HepG2 (cell line): Measurements from ENCODE around the gene COMP. TPM values are rescaled to one million over a fixed set of nuclear protein-coding genes. Genes with fewer than 3 reads are reported as not detected.
A peak's percentile ranks its signal among the peaks of the same experiment; 100 is the strongest.

Experiments
- ATAC-seq: fragments of 200-7000 bp; cut with Tn5 transposase; 3 replicates; pipeline ENCODE4 v1.9.1; 2020; ENCODE audit warnings: mild to moderate bottlenecking, moderate library complexity
- BruUV-seq: library from RNA; stranded (reverse); fragments of 400-500 nt; replicated peaks from 2 replicates; lab custom pipeline; 2021; lab: Mats Ljungman, UMichigan
- CTCF ChIA-PET: fragments of 300-600 bp; formaldehyde crosslinking; extraction: SDS; loops from one replicate; lab custom pipeline; 2021; ENCODE audit warnings: low total read pairs, inconsistent platforms, low intra/inter-chr PET ratio; lab: Yijun Ruan, JAX
- POLR2A ChIA-PET: fragments of 350-600 bp; sonication (Branson Sonifier 250); formaldehyde crosslinking; loops from one replicate; lab custom pipeline; 2020; ENCODE audit warnings: antibody characterized with exemption, inconsistent platforms; lab: Yijun Ruan, JAX
- DNase-seq: peaks from one replicate; pipeline ENCODE4 v3.0.0-alpha.2; 2015; ENCODE audit warnings: low spot score
- FAIRE-seq: peaks from 3 replicates; lab custom pipeline; 2011; peaks lifted over from hg19 to GRCh38; lab: Jason Lieb, UNC
- H2AFZ ChIP-seq: one replicate; pipeline ENCODE4 v1.6.1; 2011; ENCODE audit warnings: low read length, inconsistent platforms
- H3K27ac ChIP-seq: fragments of 300-600 bp; 3 replicates; pipeline ENCODE4 v1.8.0; 2011; ENCODE audit warnings: mixed run types, mild to moderate bottlenecking, mixed read lengths, low read length, inconsistent platforms; ENCODE audit not compliant: insufficient read depth; ENCODE audit errors: extremely low read length
- H3K27me3 ChIP-seq, 2 experiments: fragments of 200-600 bp in 1 of 2; 2 replicates in 1 of 2; 3 replicates in 1 of 2; pipeline versions ENCODE4 v1.6.0 to v1.8.0; 2011; ENCODE audit warnings: low read length in 2 of 2, mild to moderate bottlenecking in 2 of 2, moderate library complexity in 2 of 2, inconsistent platforms in 1 of 2; ENCODE audit not compliant: insufficient read depth in 2 of 2, control insufficient read depth in 1 of 2
- H3K36me3 ChIP-seq, 2 experiments: fragments of 200-600 bp in 1 of 2; replicated peaks in 1 of 2; 2 replicates in 1 of 2; 3 replicates in 1 of 2; pipeline versions ENCODE4 v1.5.1 to v1.8.0; 2011; ENCODE audit warnings: low read length in 2 of 2, inconsistent platforms in 1 of 2; ENCODE audit not compliant: insufficient read depth in 2 of 2, control insufficient read depth in 1 of 2
- H3K4me1 ChIP-seq: 2 replicates; pipeline ENCODE4 v1.5.1; 2012; ENCODE audit warnings: low read length, inconsistent platforms; ENCODE audit not compliant: insufficient read depth
- H3K4me2 ChIP-seq: 2 replicates; pipeline ENCODE4 v1.6.0; 2011; ENCODE audit warnings: low read depth, low read length, inconsistent platforms
- H3K4me3 ChIP-seq, 3 experiments: fragments of 200-600 bp in 1 of 3; sonication (generic), shearing (Covaris generic) in 1 of 3; replicated peaks in 1 of 3; 2 replicates each; pipeline ENCODE4 v1.5.1; 2011 to 2016; ENCODE audit warnings: low read length in 3 of 3, inconsistent platforms in 2 of 3, low read depth in 2 of 3, mild to moderate bottlenecking in 2 of 3, control low read depth in 1 of 3, mixed read lengths in 1 of 3; ENCODE audit not compliant: insufficient read depth in 1 of 3
- H3K79me2 ChIP-seq: one replicate; pipeline ENCODE4 v1.6.1; 2011; ENCODE audit warnings: low read length, inconsistent platforms; ENCODE audit not compliant: insufficient read depth
- H3K9ac ChIP-seq: 2 replicates; pipeline ENCODE4 v1.6.0; 2011; ENCODE audit warnings: mild to moderate bottlenecking, low read depth, low read length, inconsistent platforms; ENCODE audit not compliant: insufficient read depth
- H3K9me3 ChIP-seq: 2 replicates; pipeline ENCODE4 v1.5.1; 2012; ENCODE audit warnings: mild to moderate bottlenecking, low read length
- H4K20me1 ChIP-seq: 2 replicates; pipeline ENCODE4 v1.6.0; 2011; ENCODE audit warnings: inconsistent platforms, mild to moderate bottlenecking, low read length, moderate library complexity; ENCODE audit not compliant: insufficient read depth
- IRF2 ChIP-seq: IDR thresholded peaks from 2 replicates; pipeline ENCODE4 v1.6.1; 2018; ENCODE audit warnings: missing genetic modification reagents, missing compliant biosample characterization
- JARID2 ChIP-seq: sonication (generic); formaldehyde crosslinking; IDR thresholded peaks from 2 replicates; pipeline ENCODE4 v1.8.1; 2023; ENCODE audit warnings: missing genetic modification reagents, inconsistent platforms; ENCODE audit not compliant: insufficient replicate concordance
- SATB2 ChIP-seq: sonication (generic); formaldehyde crosslinking; IDR thresholded peaks from 2 replicates; pipeline ENCODE4 v1.5.0; 2020; ENCODE audit warnings: missing genetic modification reagents
- SCMH1 ChIP-seq: sonication (generic); formaldehyde crosslinking; IDR thresholded peaks from 2 replicates; pipeline ENCODE4 v1.9.0; 2021; ENCODE audit warnings: missing genetic modification reagents, mild to moderate bottlenecking, borderline replicate concordance
- ZNF232 ChIP-seq: sonication (generic); formaldehyde crosslinking; IDR thresholded peaks from 2 replicates; pipeline ENCODE4 v1.4.0; 2020; ENCODE audit warnings: missing genetic modification reagents, borderline replicate concordance
- ZNF644 ChIP-seq: IDR thresholded peaks from 2 replicates; pipeline ENCODE4 v1.6.1; 2016; ENCODE audit warnings: low read depth
- ZNF674 ChIP-seq: sonication (generic); formaldehyde crosslinking; IDR thresholded peaks from 2 replicates; pipeline ENCODE4 v1.5.0; 2020; ENCODE audit warnings: low read depth, mild to moderate bottlenecking, missing genetic modification reagents
- ZNF776 ChIP-seq: sonication (generic); formaldehyde crosslinking; IDR thresholded peaks from 2 replicates; pipeline ENCODE4 v1.4.0; 2020; ENCODE audit warnings: mild to moderate bottlenecking, missing genetic modification reagents
- ZNF850 ChIP-seq: sonication (generic); formaldehyde crosslinking; conservative IDR thresholded peaks from 2 replicates; pipeline ENCODE4 v1.9.0; 2021; ENCODE audit warnings: mild to moderate bottlenecking, missing genetic modification reagents
- WGBS: methylation state at CpG from one replicate; pipeline ENCODE4 v1.1.6; 2017; ENCODE audit warnings: low lambda C conversion rate; 5-methylcytosine and 5-hydroxymethylcytosine counted together
- in situ Hi-C: cut with HindIII; loops from 2 replicates; pipeline ENCODE4 v1.10.0; 2017; ENCODE audit warnings: low pct_unique_long_range_greater_than_20kb; ENCODE audit not compliant: extremely low pct_ligation_motif_present
- intact Hi-C: fragments of 100-400 bp; cut with micrococcal nuclease; formaldehyde crosslinking; loops from one replicate; pipeline ENCODE4 v1.10.0; 2022; ENCODE audit not compliant: unreplicated experiment
- polyA plus RNA-seq, 8 experiments: library from polyadenylated mRNA; depleted of rRNA in 3 of 8; stranded (reverse) in 7 of 8; unstranded in 1 of 8; fragments of >200 nt; fragmentation: Illumina TruSeq in 4 of 8; extraction: Trizol in 4 of 8; gene quantifications; 2 replicates each; pipeline versions ENCODE4 v1.2.1 to v1.2.3, GENCODE V29; 2011 to 2016; ENCODE audit warnings: low read depth in 4 of 8, missing spikeins in 1 of 8, mixed read lengths in 1 of 8; ENCODE audit not compliant: insufficient read depth in 1 of 8
- total RNA-seq, 5 experiments: library from RNA; depleted of rRNA; stranded (reverse); fragments of >200 nt; fragmentation: Illumina TruSeq; extraction: Trizol; gene quantifications; 2 replicates each; pipeline ENCODE4 v1.2.3, GENCODE V29; 2016; ENCODE audit warnings: low read depth in 1 of 5
- TF ChIP-seq, protein P1 (sequence below): sonication (generic); formaldehyde crosslinking; IDR thresholded peaks from 2 replicates; pipeline ENCODE4 v1.4.0; 2020; ENCODE audit warnings: missing genetic modification reagents
- TF ChIP-seq, protein P2 (sequence below): sonication (generic); formaldehyde crosslinking; IDR thresholded peaks from 2 replicates; pipeline ENCODE4 v1.4.0; 2020; ENCODE audit warnings: missing genetic modification reagents, borderline replicate concordance

The COMP gene
- total and polyA plus RNA-seq, 2 of the 13 experiments (the other 11 are each of a cell fraction or from before 2014, with no cell fraction given): 0.04 to 0.13 TPM

GRCh38 chr19:18784786-18785120, 6.4 kb downstream of the COMP start:
- Histone ChIP-seq H3K9ac (no peak overlapping the region), H3K36me3 (no peaks in the 10 kb centered on the region), H3K27me3 (peaks cover 10 to 34% of the 10 kb centered on the region in 2 experiments), H3K4me1 (peaks cover 44% of the 10 kb centered on the region), H3K9me3 (no peaks in the 10 kb centered on the region), H3K27ac (no peak overlapping the region), H3K4me2 (peak overlapping the region; percentile 60), H3K4me3 (peak overlapping the region in 1 of 3 experiments; percentile 38; a peak in 1 of 6 replicates), H3K79me2 (no peaks in the 10 kb centered on the region), H4K20me1 (no peaks in the 10 kb centered on the region), H2AFZ (no peak overlapping the region)
- POLR2A ChIA-PET: no interaction called here
- intact Hi-C loops: no loop called here
- in situ Hi-C loops: loop anchor here (5.0 kb wide), 1 partner anchor 58 kb away; no protein-coding TSS in a partner anchor
- FAIRE-seq: no peak
- TF ChIP-seq JARID2 (CRISPR knock-in tag): no peak
- TF ChIP-seq ZNF776: 0 out of 2 replicates have a peak, but pooled peaks have one; percentile 18
- no peak for ATAC-seq
- DNase-seq: no peak
- BruUV-seq: no TSS peak
- CTCF ChIA-PET: no interaction called here
- 73% methylated on average over 14 of the region's 16 CpGs for WGBS

DNA sequence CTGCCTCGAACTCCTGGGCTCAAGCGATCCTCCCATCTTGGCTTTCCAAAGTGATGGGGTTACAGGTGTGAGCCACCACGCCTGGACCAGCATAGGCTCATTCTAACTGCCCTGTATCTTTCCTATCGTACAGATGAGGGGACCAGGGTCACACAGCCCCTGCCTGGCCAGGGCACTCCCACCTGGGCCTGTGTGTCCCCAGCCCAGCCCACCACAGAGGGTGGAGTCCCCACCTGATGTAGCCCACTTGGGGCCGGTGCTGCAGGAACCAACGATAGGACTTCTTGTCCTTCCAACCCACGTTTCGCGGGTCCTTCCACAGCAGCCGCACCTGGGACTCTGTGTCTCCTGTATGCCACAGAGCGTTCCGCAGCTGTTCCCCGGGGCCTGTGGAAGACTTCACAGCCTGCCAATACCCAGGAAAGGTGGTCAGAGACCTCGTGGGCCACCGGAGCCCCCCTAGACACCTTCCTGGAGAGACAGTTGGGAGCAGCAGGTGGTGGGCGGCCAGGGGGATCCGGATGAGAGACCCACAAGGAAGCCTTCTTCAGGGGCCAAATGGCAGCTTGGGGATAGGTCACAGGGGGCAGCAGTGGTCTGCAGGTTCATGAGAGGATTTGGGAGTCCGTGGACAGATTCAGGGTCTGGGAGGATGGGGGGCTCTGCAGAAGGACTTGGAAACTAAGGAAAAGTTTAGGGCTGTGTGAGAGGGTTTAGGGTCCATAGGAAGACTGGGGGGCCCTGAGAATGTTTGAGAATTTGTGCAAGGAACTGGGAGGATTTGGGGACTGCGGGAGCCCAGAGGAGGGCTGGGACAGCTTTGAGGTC, 6.9 kb downstream of the COMP start:
- no peak for DNase-seq
- POLR2A ChIA-PET: no interaction called here
- no peaks in the 10 kb centered on the region for H4K20me1 ChIP-seq
- no TSS peak for BruUV-seq
- H3K27me3 ChIP-seq: peaks cover 10 to 32% of the 10 kb centered on the region in 2 experiments
- no peak for FAIRE-seq
- intact Hi-C loops: no loop called here
- H3K9me3 ChIP-seq: no peaks in the 10 kb centered on the region
- H3K4me3 ChIP-seq: no peak overlapping the region
- H3K4me1 ChIP-seq: peaks cover 49% of the 10 kb centered on the region
- CTCF ChIA-PET: no interaction called here
- H3K27ac ChIP-seq: no peak overlapping the region
- TF ChIP-seq, protein P1, sequence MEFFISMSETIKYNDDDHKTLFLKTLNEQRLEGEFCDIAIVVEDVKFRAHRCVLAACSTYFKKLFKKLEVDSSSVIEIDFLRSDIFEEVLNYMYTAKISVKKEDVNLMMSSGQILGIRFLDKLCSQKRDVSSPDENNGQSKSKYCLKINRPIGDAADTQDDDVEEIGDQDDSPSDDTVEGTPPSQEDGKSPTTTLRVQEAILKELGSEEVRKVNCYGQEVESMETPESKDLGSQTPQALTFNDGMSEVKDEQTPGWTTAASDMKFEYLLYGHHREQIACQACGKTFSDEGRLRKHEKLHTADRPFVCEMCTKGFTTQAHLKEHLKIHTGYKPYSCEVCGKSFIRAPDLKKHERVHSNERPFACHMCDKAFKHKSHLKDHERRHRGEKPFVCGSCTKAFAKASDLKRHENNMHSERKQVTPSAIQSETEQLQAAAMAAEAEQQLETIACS: no peak
- TF ChIP-seq, protein P2, sequence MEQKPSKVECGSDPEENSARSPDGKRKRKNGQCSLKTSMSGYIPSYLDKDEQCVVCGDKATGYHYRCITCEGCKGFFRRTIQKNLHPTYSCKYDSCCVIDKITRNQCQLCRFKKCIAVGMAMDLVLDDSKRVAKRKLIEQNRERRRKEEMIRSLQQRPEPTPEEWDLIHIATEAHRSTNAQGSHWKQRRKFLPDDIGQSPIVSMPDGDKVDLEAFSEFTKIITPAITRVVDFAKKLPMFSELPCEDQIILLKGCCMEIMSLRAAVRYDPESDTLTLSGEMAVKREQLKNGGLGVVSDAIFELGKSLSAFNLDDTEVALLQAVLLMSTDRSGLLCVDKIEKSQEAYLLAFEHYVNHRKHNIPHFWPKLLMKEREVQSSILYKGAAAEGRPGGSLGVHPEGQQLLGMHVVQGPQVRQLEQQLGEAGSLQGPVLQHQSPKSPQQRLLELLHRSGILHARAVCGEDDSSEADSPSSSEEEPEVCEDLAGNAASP (CRISPR knock-in tag): no peak
- TF ChIP-seq ZNF644 (CRISPR knock-in tag): no peak
- TF ChIP-seq IRF2 (CRISPR knock-in tag): no peak
- TF ChIP-seq SCMH1 (CRISPR knock-in tag): no peak
- TF ChIP-seq SATB2 (CRISPR knock-in tag): no peak
- TF ChIP-seq ZNF850 (CRISPR knock-in tag): no peak
- no peak for TF ChIP-seq ZNF232 (CRISPR knock-in tag)
- no peak for TF ChIP-seq ZNF674
- in situ Hi-C loops: no loop called here
- WGBS: 82% methylated on average over 13 of the region's 19 CpGs
- no peak overlapping the region for H3K4me2 ChIP-seq
- H3K79me2 ChIP-seq: no peaks in the 10 kb centered on the region
- no peak overlapping the region for H3K9ac ChIP-seq
- H2AFZ ChIP-seq: no peak overlapping the region
- no peaks in the 10 kb centered on the region for H3K36me3 ChIP-seq
- no peak for ATAC-seq
